ENCODE measurements around the gene MGAM2. TPM values are rescaled to one million over a fixed set of nuclear protein-coding genes. Genes with fewer than 3 reads are reported as not detected.

MGAM2 gene
- total RNA-seq, 1 donor from 2014 or later = not detected

DNA sequence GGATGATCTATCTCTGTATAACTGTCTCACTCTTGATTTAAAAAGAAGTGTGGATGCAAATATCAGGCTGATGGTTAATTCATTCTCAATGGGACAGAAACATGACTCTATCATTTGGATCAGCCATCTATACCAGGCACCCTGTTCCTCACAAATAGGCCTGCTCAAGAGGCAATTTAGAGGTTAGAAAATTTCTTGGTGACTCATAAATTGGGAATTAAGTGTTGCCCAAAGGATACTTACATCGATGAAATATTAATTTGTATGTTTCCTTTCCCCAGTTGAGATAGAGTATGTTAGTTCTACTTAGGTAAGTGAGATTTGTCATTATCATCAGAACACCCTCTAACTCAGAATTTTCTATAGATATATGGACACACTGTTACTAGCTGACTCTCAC lies 88.7 kb downstream of the MGAM2 start:
- DNase-seq (ENCODE audit: low read depth) = no peak
- TF ChIP-seq, protein P1, sequence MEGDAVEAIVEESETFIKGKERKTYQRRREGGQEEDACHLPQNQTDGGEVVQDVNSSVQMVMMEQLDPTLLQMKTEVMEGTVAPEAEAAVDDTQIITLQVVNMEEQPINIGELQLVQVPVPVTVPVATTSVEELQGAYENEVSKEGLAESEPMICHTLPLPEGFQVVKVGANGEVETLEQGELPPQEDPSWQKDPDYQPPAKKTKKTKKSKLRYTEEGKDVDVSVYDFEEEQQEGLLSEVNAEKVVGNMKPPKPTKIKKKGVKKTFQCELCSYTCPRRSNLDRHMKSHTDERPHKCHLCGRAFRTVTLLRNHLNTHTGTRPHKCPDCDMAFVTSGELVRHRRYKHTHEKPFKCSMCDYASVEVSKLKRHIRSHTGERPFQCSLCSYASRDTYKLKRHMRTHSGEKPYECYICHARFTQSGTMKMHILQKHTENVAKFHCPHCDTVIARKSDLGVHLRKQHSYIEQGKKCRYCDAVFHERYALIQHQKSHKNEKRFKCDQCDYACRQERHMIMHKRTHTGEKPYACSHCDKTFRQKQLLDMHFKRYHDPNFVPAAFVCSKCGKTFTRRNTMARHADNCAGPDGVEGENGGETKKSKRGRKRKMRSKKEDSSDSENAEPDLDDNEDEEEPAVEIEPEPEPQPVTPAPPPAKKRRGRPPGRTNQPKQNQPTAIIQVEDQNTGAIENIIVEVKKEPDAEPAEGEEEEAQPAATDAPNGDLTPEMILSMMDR (conservative IDR thresholded peaks at IDR 0.05; ENCODE audit: low read depth, low read length) = no peak
- no peak overlapping the region for H3K4me3 ChIP-seq (ENCODE audit: low read depth, low read length)

DNA sequence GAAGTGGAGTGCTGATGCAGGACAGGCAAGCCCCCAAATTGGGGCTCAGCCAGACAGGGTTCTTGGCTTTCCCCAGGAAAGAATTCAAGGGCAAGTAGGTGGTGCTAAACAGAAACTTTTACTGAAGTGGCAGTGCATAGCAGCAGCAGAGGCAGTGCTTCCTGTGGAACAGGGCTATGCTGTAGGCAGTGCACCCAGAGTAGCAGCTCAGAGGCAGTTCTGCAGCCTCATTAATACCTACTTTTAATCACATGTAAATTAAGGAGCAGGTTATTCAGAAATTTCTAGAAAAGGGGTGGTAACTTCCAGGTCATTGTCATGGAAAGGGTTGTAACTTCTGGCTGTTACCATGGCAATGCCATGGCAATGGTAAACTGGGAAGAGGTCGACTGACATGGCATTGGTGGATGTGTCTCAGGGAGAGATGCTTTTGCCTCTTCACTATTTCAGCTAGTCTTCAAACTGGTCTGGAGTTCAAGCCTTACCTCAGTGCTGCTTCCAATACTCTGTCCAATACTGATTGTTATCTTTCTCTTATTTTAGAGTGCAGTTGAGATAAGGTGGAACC lies 117.1 kb downstream of the MGAM2 start:
- no peak for DNase-seq (ENCODE audit: low read depth)
- no peak overlapping the region for H3K4me3 ChIP-seq (ENCODE audit: low read depth, low read length)
- TF ChIP-seq, protein P1 (conservative IDR thresholded peaks at IDR 0.05; ENCODE audit: low read depth, low read length) = no peak

DNA sequence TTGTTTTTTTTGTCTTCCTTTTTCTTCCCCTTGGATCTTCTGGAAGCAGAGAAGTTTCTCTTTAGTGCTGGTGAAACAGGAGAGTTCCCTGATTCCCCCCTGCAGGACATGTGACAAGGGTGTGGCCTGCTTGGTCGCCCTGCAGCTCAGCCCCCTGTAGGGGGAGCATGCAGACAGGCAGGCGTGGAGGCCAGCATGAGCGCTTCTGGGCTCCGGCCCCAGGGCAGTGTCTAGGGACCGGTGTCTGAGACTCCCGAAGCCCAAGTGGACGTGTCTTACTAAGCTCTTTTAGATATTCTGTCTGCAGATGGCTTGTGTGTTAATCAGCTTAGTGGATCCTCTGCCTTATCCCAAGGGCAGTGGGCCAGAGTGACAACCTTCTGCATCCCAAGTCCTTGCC lies 120.2 kb downstream of the MGAM2 start:
- TF ChIP-seq, protein P1 (conservative IDR thresholded peaks at IDR 0.05; ENCODE audit: low read depth, low read length) = no peak
- no peak for DNase-seq (ENCODE audit: low read depth)
- no peak overlapping the region for H3K4me3 ChIP-seq (ENCODE audit: low read depth, low read length)

DNA sequence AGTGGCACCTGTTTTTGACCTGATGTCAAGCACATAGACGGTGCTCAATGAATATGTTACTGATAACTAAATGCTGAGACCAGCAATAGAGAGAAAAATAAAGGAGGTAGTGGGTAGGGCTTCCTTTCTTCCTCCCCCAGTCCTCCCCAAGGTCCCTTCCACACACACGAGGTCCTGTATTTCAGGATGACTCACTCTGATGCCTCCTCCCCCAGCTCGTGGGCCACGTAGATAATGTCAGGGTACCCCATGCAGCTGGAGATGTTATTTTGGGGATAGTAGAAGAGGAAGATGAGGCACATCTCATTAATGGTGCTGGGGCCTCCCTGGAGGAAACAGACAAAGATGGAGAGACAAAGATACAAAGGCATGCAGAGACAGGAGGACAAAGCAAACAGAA lies 129.0 kb downstream of the MGAM2 start:
- DNase-seq (ENCODE audit: low read depth) = no peak
- TF ChIP-seq, protein P1 (conservative IDR thresholded peaks at IDR 0.05; ENCODE audit: low read depth, low read length) = no peak
- no peak overlapping the region for H3K4me3 ChIP-seq (ENCODE audit: low read depth, low read length)

DNA sequence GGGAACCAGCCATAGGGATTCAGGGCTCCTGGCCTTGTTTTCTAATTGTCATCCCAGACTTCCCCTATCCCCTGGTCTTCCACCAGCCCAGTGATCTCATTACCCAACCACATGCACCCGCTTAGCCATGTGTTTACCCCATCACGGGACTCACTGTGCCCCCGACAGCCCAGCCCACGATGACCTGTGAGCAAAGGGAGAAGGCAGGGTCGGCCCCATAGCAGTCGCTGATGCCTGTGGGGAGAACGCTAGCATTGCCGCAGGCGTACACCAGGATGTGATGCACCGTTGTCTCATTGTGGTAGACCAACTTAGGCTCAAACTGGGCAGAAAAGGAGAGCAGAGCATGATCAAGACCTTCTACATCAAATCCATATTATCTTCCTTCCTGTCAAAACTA lies 132.3 kb downstream of the MGAM2 start:
- H3K4me3 ChIP-seq (ENCODE audit: low read depth, low read length) = no peak overlapping the region
- DNase-seq (ENCODE audit: low read depth) = no peak
- TF ChIP-seq, protein P1 (conservative IDR thresholded peaks at IDR 0.05; ENCODE audit: low read depth, low read length) = no peak

DNA sequence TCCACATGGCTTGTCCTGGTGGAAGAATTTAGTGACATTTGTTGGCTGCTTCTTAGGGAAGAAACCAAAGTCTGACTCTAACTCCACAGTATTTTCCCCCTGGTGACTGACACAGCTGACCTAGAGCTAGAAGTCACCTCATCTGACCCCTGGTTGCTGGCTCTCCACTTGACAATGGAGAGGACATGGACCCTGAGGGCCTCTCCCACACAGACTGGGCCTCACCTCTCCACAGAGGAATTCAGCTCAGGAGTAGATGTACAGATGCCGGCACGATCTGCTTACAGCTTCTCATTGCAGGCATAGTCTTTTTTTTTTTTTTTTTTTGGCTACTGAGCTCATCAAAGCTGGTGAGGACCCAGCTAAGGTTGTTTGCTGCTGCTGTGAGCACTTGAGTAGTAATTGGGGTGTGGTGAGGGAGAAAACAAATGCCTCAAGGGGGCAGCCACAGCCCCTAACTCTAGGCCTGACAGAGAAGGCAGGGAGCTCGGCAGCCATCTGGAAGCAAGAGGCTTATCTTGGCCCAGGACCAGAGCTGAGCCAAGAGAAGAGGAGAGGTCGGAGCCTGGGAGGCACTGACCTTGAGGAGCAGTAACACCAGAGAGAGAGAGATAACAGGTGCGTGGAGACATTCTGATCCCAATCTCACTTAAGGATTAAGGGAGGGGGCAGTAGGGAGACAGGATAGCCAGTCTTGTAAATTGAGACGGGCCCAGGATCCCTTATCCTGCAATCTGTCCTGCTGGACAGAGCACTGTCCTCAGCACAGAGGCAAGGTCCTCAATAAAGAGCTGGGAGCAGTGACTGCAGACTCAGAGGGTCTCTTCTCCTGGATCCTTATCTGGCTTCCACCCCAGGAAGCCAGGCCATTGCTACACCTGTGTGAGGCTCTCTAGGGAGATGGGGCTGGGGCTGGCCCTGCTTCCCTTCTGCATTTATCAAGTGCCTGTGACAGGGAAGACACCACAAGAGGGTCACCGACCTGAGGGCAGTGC lies 136.9 kb downstream of the MGAM2 start:
- DNase-seq (ENCODE audit: low read depth) = no peak
- H3K4me3 ChIP-seq (ENCODE audit: low read depth, low read length) = no peak overlapping the region
- TF ChIP-seq, protein P1 (conservative IDR thresholded peaks at IDR 0.05; ENCODE audit: low read depth, low read length) = no peak
